T47D (cell line): ENCODE data around the gene CACNA1S.
A peak's percentile ranks its signal among the peaks of the same experiment; 100 is the strongest.

Experiments
- DNase-seq, 2 experiments: peaks; one replicate each; pipeline versions ENCODE4 v3.0.0 to v3.0.0-alpha.2; 2011 to 2012; ENCODE audit warnings: low read depth in 1 of 2, low spot score in 1 of 2
- JUND ChIP-seq: IDR thresholded peaks from 2 replicates; pipeline ENCODE4 v1.6.1; 2012; ENCODE audit warnings: low read depth
- in situ Hi-C: cut with HindIII; loops from 2 replicates; pipeline ENCODE4 v1.10.0; 2016; ENCODE audit warnings: low sequenced_read_pairs, low pct_unique_long_range_greater_than_20kb

The CACNA1S gene

DNA sequence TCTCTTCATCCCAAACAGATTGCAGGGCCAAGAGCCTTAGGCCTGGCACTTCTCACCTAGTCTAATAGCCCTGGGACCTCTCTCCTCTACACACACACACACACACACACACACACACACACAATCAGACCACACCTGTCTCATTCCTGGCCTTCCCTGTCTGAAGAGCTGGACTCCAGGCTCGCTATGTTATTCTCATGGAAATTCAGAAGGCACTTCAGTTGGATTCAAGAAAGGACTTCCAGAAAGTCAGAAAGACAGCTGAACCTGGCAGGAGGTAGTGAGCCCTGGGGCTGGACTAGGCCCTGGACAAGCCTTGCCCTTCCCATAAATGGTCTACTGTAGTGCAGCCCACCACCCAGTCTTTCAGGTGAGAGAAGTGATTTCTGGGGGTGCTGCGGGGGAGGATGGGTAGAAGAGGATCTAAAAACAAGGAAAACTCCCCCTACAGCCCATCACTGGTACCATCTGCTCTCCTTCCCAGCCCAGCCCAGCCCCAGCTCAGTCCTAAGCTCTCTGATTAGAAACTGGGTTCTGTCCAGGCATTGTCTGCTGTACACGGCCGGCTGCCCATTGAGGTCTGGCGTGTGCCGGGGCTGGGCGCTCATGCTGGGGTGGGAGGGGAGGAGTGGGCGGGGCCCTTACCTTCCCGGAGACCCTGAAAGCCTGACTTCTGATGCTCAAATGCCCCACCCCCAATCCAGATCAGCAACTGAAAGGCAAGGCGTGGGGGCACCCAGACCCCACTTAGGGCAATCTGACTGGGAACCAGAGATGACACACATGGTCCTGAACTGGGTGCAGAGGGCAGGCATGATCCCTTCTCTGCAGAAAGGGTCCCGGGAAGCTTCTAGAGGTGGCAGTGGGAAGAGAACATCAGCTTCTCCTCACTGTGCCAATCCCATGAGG, 91.3 kb downstream of the CACNA1S start:
- TF ChIP-seq JUND: no peak
- in situ Hi-C loops: no loop called here
- DNase-seq: no peak

DNA sequence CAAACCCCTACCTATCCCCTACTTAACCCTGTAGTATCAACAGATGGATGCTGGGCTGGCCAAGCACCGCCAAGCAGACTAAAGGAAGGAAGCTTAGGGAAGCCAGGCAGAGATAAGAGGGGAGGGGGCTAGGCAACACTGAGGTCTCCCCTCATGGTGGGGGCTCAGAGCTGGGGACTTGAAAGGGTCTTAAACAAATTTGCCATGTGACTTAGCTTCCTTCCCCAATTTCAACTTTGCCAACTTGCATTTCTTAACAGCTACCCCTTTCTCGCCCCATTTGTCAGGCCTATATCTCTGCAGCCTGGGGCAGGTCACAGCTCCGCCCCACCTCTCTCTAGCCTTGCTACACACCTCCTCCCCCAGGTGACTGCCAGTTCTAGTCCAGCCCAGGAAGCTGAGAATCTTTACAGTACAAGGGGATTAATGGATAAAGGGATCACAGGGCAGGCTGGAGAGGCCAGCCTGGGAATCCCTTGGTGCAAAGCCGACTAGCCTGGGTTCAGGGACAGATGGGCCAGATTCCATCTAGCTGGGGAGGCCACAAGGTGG, 92.1 kb downstream of the CACNA1S start:
- no peak for TF ChIP-seq JUND
- no peak for DNase-seq
- in situ Hi-C loops: no loop called here

DNA sequence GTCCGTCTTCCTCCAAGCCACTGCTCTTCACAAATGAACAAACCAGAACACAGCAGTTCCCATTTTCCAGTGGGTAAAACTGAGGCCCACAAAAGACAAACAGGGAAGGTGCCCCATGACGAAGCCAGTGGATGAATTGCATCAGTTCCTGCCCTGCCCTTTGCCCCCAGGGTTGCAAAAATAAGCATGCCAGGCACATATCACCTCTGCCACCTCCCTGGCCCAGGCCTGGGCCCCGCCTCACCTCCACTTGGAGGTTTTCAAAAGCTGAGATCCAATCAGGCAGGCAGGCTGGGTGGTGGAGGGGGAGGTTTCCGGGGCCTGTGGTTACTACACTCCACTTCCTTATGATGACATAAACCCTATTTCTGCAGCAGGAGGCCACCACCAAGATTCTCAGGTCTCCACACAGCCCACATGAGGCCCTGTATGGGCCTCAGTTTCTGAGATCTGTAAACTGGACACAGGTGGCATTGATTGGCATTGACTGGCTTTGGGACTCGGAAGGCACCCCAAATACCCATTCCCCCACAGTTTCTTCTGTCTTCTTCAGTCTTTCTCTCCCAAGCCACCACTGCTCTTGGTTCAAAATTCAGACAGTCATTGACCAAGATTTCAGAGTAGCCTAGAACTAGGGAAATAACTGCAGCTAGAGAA, 92.8 kb downstream of the CACNA1S start:
- in situ Hi-C loops: no loop called here
- peak in 1 of 2 experiments; percentile 65 for DNase-seq
- no peak for TF ChIP-seq JUND

DNA sequence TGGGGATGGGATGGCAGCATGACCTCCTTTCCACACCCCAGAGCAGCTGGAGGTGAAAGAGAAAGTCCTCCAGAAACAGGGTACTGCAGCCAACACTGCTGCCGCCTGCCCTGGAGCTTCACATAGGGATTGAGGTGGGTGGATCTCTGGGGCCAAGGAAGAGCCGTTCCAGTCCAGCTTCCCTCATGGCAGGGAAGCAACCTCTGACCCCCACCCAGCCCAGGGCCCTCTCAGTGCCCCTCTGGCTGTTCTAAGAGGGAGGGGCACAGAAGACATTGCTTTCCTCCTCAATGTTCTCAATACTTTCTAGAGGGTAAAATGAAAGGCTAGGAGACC, 94.4 kb downstream of the CACNA1S start:
- in situ Hi-C loops: no loop called here
- DNase-seq: no peak
- TF ChIP-seq JUND: no peak

DNA sequence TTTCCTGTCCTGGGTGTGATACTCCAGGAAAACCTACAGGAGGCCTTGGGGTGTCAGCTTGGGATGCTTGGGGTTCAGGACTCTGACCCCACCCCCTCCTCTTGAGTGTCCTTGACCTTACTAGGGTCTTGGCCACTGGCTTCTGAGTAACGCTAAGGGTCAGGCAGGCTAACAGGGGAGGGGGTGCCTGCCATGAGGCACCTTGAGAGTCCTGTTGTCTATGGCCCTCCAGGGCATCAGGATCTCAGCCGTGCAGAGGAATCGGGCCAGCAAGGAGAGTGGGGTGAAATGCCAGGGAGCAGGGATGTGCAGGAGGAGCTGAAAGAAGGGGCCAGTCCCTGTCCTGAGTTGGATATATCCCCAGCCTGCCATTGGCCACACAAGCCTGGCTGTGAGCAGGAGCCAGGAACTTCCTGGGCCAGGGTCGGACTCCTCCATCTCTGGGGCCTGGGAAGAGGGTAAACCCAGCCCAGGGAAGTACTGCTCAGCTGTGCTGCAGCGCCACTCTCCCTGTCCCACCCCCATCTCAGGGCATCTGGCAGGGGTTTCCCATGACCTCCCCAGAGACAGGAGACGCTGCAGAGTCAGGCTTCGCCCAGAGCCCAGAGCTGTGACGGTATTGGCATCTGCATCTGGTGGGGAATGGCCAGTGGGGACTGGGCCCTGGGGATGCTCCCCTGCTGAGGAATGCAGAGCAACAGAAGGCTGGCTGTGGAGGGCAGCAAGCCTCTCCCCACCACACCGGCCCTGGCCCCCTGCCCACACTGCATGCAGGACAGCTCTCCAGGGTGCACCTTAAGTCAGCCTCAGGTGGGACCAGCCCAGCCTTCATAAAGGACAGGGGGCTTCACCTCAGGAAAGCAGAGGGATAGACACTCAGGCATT, 95.0 kb downstream of the CACNA1S start:
- TF ChIP-seq JUND: no peak
- in situ Hi-C loops: no loop called here
- no peak for DNase-seq

DNA sequence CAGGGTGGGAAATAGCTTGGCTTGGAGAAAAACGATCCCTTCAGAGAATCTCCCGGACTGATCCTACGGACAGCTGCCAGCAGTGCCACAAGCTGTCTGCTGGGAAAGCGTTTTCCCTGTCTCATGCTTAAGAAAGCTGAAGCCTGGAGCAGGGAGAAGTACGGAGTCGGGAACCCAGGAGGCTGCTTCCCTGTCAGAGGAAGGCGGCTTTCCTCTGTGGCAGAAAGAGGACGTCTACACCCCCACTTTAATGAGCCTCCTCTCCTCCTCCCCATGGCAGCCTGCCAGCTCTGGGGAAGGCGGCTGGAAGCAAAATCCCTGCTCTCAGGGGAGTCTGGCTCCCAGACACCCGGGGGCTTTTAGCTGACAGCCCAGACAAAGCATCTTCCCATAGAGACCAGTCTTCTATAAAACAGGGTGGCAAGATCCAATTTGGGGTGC, 96.0 kb downstream of the CACNA1S start:
- no peak for TF ChIP-seq JUND
- DNase-seq: no peak
- in situ Hi-C loops: no loop called here

DNA sequence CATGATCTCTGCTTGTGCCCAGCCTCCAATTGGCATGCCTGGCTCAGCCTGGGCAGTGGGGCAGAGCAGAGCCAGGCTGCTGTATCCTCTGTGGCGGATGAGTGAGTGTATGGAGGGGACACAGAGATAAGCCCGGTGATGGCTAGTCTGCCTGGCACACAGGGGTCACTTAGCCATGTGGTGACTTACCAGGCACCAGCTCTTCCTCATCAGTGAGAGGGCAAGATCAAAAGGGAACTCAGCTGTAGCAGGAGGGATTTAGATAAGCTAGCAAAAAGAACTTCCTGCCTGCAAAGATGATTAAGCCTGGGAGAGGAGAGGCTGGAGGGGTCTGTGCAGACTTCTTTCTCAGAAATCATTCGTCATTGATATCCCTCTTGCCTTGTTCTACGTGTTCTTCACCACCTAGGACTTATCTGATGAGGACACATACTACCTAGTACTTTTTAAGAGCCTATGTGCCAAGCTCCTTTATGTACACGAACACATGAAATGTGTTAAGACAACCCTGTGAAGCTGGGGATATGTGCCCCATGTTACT, 96.6 kb downstream of the CACNA1S start:
- in situ Hi-C loops: no loop called here
- DNase-seq: no peak
- no peak for TF ChIP-seq JUND

DNA sequence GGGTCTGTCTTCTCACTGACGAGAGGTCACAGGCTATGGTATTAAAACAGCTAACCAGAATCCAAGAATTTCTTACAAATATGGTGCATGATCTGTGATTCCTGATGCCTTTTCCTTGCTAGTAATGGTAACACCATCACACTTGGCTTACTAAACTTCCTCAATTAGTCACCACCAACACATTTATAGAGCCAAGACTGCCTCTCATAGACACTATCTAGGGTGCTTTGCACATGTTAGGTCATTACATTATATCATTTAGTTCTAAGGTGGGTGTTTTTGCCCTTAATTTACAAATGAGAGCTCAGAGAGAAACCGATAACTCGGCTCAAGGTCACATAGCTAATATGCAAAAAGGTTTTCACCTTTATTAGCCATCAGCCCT, 97.4 kb downstream of the CACNA1S start:
- no peak for TF ChIP-seq JUND
- no peak for DNase-seq
- in situ Hi-C loops: no loop called here

DNA sequence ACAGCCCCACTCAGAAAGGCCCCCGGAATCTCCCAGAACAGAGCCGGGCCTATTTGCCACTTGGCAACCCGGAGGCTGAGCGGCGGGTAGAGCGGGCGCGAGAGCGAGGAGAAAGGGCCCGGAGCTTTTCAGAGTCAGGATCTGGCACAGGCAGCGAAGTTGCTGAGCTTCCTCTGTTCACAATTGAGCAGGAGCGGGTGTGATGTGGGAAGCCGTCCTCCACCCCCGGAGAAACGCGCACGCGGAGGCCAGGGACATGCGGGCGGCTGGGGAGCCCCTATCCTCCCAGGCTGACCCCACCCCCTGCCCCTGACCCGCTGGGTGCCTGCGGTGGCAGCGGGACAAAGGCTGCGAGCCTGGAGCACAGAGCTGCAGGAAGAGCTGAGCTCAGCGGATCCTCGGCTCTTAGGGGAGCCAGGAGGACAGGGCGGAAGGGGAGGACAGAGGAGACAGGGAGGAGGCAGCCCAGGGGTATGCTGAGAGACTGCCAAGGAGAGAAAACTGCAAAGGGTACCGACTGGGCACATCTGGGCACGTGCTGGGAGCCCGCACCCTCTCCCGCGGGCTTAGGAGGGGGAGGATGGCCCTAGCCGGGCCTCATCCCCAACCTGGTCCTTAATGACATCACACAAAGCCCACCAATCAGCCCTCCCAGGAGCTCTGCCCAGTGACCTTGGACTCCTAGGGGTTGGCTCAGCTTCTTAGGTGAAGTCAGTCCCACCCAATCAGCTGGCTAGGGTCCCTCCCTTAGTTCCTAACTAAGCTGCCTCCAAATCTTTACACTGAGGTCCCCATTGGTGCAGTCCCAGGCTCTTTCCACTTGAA, 98.0 kb downstream of the CACNA1S start:
- no peak for TF ChIP-seq JUND
- in situ Hi-C loops: no loop called here
- DNase-seq: no peak

DNA sequence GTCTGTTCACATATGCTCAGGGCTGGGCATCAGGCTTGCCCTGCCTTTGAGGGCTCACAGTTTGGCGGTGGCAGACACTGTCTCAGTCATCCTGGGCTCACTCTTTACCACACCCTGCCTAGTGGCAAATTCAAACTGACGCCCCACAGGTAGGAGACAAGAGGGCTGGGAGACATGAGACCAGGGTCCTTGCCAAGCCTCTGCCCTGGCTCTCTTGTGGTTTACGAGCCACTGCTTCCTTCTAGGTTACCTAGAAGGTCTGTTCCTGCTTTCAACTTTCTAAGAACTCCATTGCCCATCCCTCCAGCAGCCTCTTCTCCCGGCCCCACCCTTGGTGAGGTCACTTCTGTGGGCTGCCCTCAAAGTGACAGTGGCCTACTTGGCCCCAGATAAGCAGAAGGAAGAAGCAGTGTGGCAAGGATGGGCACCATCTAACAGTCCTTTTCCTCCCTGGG, 99.2 kb downstream of the CACNA1S start:
- in situ Hi-C loops: no loop called here
- no peak for DNase-seq
- TF ChIP-seq JUND: no peak

DNA sequence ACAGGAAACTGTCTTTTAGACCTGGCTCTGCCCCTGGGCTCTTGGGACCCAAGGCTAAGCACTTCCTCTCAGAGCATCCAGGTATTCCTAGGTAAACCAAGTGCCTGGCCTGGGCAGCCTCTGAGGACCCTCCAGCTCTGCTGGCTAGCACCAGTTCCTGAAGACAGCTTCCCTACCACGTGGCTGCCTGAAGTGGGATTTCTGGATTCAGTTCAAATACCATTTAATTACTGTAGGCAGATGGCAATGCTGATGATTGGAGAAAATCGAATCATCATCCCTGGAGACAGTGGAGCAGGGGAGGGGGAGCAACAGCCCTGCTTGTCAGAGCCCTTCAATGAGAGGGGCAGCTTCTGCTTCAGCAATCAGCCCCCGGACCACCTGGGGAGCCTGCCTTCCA, 100.6 kb downstream of the CACNA1S start:
- in situ Hi-C loops: no loop called here
- DNase-seq: no peak
- no peak for TF ChIP-seq JUND
